T-helper 1 cell treated with Interleukin-12 subunit alpha and Interleukin-12 subunit beta and Interleukin-4 antibody, amounts not matched to agents 30 μg/mL and 1 μg/mL, for 36 hours (primary cell): ENCODE results near the gene SOD1.

Experiments used
- H3K27ac Mint-ChIP-seq: one replicate; pipeline ENCODE4 v1.8.0; 2021; ENCODE audit warnings: mild to moderate bottlenecking, mixed read lengths
- H3K27me3 Mint-ChIP-seq: one replicate; pipeline ENCODE4 v1.8.0; 2021; ENCODE audit warnings: low read depth, mixed read lengths
- H3K36me3 Mint-ChIP-seq: one replicate; pipeline ENCODE4 v1.8.0; 2021; ENCODE audit warnings: low read depth, mixed read lengths
- H3K4me1 Mint-ChIP-seq: one replicate; pipeline ENCODE4 v1.8.0; 2021; ENCODE audit warnings: low read depth, mixed read lengths
- H3K4me3 Mint-ChIP-seq: one replicate; pipeline ENCODE4 v1.8.0; 2021; ENCODE audit warnings: mild to moderate bottlenecking, moderate library complexity, mixed read lengths
- H3K9me3 Mint-ChIP-seq: one replicate; pipeline ENCODE4 v1.8.0; 2021; ENCODE audit warnings: mixed read lengths

SOD1 gene

GRCh38 chr21:31666445-31667010 is 7.0 kb downstream of the SOD1 start:
- Mint-ChIP-seq H3K4me3 (no peak overlapping the region), H3K27me3 (no peaks in the 10 kb centered on the region), H3K27ac (no peak overlapping the region), H3K4me1 (peaks cover 48% of the 10 kb centered on the region), H3K36me3 (peaks cover 52% of the 10 kb centered on the region), H3K9me3 (no peaks in the 10 kb centered on the region)

GRCh38 chr21:31667132-31667531 is 7.6 kb downstream of the SOD1 start:
- peaks cover 49% of the 10 kb centered on the region for H3K36me3 Mint-ChIP-seq
- no peak overlapping the region for H3K27ac Mint-ChIP-seq
- no peaks in the 10 kb centered on the region for H3K9me3 Mint-ChIP-seq
- H3K4me3 Mint-ChIP-seq = no peak overlapping the region
- no peaks in the 10 kb centered on the region for H3K27me3 Mint-ChIP-seq
- peaks cover 44% of the 10 kb centered on the region for H3K4me1 Mint-ChIP-seq

DNA sequence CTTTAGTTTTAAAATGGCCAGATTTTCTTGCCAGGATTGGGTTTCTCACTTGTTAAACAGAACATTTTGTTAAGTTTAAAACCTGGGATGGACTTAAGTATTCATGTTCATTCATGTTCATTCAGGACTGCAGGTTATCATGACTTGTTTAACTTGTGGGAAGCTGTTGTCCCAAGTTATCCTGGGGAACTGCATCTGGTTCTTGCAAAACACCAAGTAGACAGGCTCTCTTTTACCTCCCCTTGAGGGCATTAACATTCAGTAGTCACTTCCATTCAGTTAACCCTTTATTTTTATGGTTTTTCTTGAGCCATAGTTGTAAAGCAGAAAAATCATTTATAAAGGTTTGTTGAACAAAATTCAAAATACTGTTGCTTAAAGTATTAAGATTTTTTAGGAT is 8.1 kb downstream of the SOD1 start:
- no peaks in the 10 kb centered on the region for H3K27me3 Mint-ChIP-seq
- no peak overlapping the region for H3K27ac Mint-ChIP-seq
- no peaks in the 10 kb centered on the region for H3K9me3 Mint-ChIP-seq
- H3K4me3 Mint-ChIP-seq = no peak overlapping the region
- H3K4me1 Mint-ChIP-seq = peaks cover 41% of the 10 kb centered on the region
- H3K36me3 Mint-ChIP-seq = peaks cover 51% of the 10 kb centered on the region

DNA sequence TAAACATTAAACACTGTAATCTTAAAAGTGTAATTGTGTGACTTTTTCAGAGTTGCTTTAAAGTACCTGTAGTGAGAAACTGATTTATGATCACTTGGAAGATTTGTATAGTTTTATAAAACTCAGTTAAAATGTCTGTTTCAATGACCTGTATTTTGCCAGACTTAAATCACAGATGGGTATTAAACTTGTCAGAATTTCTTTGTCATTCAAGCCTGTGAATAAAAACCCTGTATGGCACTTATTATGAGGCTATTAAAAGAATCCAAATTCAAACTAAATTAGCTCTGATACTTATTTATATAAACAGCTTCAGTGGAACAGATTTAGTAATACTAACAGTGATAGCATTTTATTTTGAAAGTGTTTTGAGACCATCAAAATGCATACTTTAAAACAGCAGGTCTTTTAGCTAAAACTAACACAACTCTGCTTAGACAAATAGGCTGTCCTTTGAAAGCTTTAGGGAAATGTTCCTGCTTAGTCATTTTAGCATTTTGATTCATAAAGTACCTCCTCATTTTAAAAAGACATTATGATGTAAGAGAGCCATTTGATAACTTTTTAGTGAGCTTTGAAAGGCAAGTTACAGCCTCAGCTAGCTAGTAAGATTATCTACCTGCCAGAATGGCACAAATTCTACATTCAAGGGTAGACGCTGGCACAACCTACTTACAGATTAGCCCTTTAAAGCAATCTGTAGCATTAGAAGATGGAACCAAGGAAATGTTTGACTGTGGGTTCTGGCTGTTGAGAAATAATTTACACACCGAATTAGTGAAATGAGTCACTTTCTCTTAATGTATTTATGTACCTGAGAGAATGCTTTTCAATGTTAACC is 9.4 kb downstream of the SOD1 start:
- Mint-ChIP-seq H3K27me3 (no peaks in the 10 kb centered on the region), H3K4me1 (peaks cover 37% of the 10 kb centered on the region), H3K4me3 (no peak overlapping the region), H3K36me3 (peaks cover 52% of the 10 kb centered on the region), H3K27ac (no peak overlapping the region), H3K9me3 (no peaks in the 10 kb centered on the region)

GRCh38 chr21:31670070-31670469 is 10.6 kb downstream of the SOD1 start:
- peaks cover 28% of the 10 kb centered on the region for H3K4me1 Mint-ChIP-seq
- no peaks in the 10 kb centered on the region for H3K27me3 Mint-ChIP-seq
- H3K36me3 Mint-ChIP-seq = peaks cover 47% of the 10 kb centered on the region
- H3K4me3 Mint-ChIP-seq = no peak overlapping the region
- H3K9me3 Mint-ChIP-seq = no peaks in the 10 kb centered on the region
- no peak overlapping the region for H3K27ac Mint-ChIP-seq

DNA sequence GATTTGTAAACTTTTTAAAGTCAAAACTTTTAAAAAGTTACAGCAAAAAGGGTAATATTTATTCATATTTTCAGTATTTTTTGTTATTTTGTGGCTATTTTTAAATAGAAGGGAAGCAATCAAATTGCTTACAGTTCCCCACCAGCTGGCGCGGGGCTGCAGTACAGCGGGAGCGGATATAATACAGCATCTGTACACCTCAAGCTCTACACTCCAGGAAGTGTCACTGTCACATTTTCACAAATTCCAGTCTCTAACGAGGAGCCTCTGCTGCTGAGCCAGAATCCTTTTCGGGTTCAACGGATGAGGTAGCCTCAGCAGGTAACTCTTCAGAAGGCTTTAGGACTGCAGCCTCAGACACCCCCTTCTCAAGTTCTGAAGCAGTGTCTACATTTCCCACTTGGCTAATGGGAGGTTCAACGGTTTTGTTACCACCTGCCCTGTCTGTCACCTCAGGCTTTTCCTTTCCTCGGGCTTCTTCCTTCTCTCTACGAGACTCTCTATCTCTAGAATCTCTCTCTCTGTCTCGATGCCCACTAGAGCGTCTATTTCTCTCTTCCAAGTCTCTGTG is 11.7 kb downstream of the SOD1 start:
- H3K9me3 Mint-ChIP-seq = no peaks in the 10 kb centered on the region
- no peak overlapping the region for H3K27ac Mint-ChIP-seq
- H3K4me1 Mint-ChIP-seq = peaks cover 19% of the 10 kb centered on the region
- H3K36me3 Mint-ChIP-seq = peaks cover 42% of the 10 kb centered on the region
- no peak overlapping the region for H3K4me3 Mint-ChIP-seq
- no peaks in the 10 kb centered on the region for H3K27me3 Mint-ChIP-seq

- H3K27me3 Mint-ChIP-seq = no peaks in the 10 kb centered on the region
- H3K4me3 Mint-ChIP-seq = no peak overlapping the region
- peaks cover 35% of the 10 kb centered on the region for H3K36me3 Mint-ChIP-seq
These were observed 12.4 kb downstream of the SOD1 start for GRCh38 chr21:31671931-31672330.

GRCh38 chr21:31673321-31673912 is 13.9 kb downstream of the SOD1 start:
- H3K9me3 Mint-ChIP-seq = no peaks in the 10 kb centered on the region
- no peak overlapping the region for H3K4me3 Mint-ChIP-seq
- H3K27me3 Mint-ChIP-seq = no peaks in the 10 kb centered on the region
- peaks cover 4% of the 10 kb centered on the region for H3K4me1 Mint-ChIP-seq
- H3K27ac Mint-ChIP-seq = no peak overlapping the region
- peaks cover 21% of the 10 kb centered on the region for H3K36me3 Mint-ChIP-seq

More at GRCh38 chr21:31671931-31672330, 12.4 kb downstream of the SOD1 start:
- no peaks in the 10 kb centered on the region for H3K9me3 Mint-ChIP-seq
- no peak overlapping the region for H3K27ac Mint-ChIP-seq
- H3K4me1 Mint-ChIP-seq = peaks cover 12% of the 10 kb centered on the region

DNA sequence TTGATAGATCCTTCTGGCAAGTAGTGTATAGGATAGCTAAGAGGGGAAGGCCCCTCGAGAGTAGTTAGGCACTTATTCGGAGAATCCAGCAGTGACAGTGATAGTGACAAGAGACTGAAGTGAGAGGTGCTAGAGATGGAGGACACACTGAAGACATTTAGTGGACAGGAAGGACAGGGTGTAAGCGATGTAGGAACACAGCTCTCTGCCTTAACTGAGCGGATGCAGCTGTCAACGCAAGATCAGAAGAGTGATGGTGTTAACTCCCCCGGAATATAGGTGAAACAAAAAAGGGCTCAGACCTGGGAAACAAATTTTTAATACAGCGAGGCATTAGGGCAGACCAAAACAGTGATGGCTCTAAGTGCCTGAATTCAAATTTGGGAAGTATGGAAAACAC is 15.8 kb downstream of the SOD1 start:
- no peaks in the 10 kb centered on the region for H3K9me3 Mint-ChIP-seq
- no peaks in the 10 kb centered on the region for H3K27me3 Mint-ChIP-seq
- H3K4me1 Mint-ChIP-seq = no peaks in the 10 kb centered on the region
- no peak overlapping the region for H3K4me3 Mint-ChIP-seq
- H3K27ac Mint-ChIP-seq = no peak overlapping the region
- H3K36me3 Mint-ChIP-seq = peaks cover 15% of the 10 kb centered on the region

GRCh38 chr21:31675960-31676359 is 16.5 kb downstream of the SOD1 start:
- H3K27me3 Mint-ChIP-seq = no peaks in the 10 kb centered on the region
- peaks cover 11% of the 10 kb centered on the region for H3K36me3 Mint-ChIP-seq
- H3K9me3 Mint-ChIP-seq = no peaks in the 10 kb centered on the region
- H3K4me1 Mint-ChIP-seq = no peaks in the 10 kb centered on the region
- H3K27ac Mint-ChIP-seq = no peak overlapping the region
- no peak overlapping the region for H3K4me3 Mint-ChIP-seq

DNA sequence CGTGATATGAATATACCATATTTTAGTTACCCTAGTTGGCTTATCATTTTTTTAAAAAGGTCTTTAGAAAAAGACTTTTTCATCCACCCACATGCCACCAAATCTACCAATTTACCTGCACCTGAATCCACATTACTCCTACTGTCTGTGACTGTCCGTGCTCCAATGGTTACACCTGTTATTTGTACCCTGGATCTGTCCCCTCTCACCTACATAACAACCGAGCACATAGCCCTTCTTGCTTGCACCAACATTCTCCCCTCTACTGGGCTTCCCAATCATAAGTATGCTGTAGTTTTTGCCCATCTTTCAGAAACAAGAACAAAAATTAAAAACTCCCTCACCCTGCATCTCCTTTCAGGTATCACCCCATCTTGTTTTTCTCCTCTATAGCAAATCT is 17.6 kb downstream of the SOD1 start:
- H3K4me1 Mint-ChIP-seq = no peaks in the 10 kb centered on the region
- H3K36me3 Mint-ChIP-seq = peaks cover 11% of the 10 kb centered on the region
- H3K27me3 Mint-ChIP-seq = no peaks in the 10 kb centered on the region
- H3K9me3 Mint-ChIP-seq = no peaks in the 10 kb centered on the region
- no peak overlapping the region for H3K27ac Mint-ChIP-seq
- no peak overlapping the region for H3K4me3 Mint-ChIP-seq

- no peak overlapping the region for H3K27ac Mint-ChIP-seq
- H3K27me3 Mint-ChIP-seq = no peaks in the 10 kb centered on the region
- no peaks in the 10 kb centered on the region for H3K9me3 Mint-ChIP-seq
- H3K36me3 Mint-ChIP-seq = peaks cover 17% of the 10 kb centered on the region
- no peak overlapping the region for H3K4me3 Mint-ChIP-seq
- H3K4me1 Mint-ChIP-seq = peaks cover 2% of the 10 kb centered on the region
These were observed 19.0 kb downstream of the SOD1 start for GRCh38 chr21:31678478-31678877.

DNA sequence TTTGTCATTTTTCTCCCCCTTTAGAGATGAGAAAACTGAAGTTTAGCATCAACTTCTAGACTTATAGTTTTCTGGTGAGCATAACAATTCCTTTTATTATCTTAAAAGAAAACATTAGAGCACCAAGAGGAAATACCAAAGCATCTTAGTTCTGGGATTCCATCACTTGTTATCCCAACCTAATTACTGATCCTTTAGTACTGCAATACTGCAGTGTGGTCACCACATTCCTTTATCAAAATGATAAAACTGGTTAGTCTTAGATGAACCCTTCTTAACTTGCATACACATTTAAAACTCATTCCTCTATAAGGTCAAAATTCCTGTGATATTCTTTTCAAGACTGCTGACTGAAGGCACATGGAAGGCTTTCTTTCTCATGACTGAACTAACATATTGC is 23.1 kb downstream of the SOD1 start:
- Mint-ChIP-seq H3K36me3 (peaks cover 39% of the 10 kb centered on the region), H3K27me3 (no peaks in the 10 kb centered on the region), H3K4me3 (no peak overlapping the region), H3K4me1 (peaks cover 2% of the 10 kb centered on the region), H3K9me3 (no peaks in the 10 kb centered on the region), H3K27ac (no peak overlapping the region)

DNA sequence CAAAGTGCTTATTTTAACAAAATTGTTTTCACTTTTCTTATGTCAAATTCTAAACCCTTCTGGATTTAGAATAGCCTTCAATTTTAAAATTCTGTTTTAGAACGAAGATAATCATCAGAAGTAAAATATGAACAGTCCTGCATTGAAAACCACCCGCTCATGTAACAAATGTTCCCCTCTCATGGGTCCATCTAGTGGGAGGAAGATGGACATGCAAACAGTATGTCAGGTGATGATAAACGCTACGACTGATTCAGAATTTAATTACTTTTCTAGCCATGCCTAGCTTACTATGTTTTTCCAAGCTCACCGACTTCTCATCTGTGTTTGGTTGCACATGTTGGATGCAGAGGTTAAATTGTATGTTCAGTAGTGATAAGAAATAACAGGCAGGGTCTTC is 23.5 kb downstream of the SOD1 start:
- H3K9me3 Mint-ChIP-seq = no peaks in the 10 kb centered on the region
- H3K4me1 Mint-ChIP-seq = peaks cover 2% of the 10 kb centered on the region
- no peaks in the 10 kb centered on the region for H3K27me3 Mint-ChIP-seq
- peaks cover 39% of the 10 kb centered on the region for H3K36me3 Mint-ChIP-seq
- no peak overlapping the region for H3K4me3 Mint-ChIP-seq
- H3K27ac Mint-ChIP-seq = no peak overlapping the region

DNA sequence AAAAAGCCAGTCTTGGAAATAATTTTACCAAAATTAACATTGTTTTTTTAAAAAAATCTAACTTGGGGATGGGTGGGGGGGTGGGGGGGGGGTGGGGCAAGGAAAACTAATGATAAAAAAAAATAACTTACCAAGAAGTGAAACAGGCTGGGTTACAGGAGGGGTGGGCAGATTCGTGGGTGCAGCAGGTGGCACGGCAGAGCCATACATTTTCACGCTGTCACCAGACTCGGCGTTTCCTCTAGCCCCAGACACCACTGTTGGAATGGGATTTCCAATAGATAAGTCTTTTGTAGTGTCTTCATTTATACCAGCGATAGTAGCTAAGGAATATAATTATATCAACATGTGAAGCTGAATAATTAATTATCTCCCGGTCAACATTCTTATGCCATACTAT is 25.4 kb downstream of the SOD1 start:
- H3K36me3 Mint-ChIP-seq = peaks cover 42% of the 10 kb centered on the region
- no peaks in the 10 kb centered on the region for H3K9me3 Mint-ChIP-seq
- no peak overlapping the region for H3K27ac Mint-ChIP-seq
- no peaks in the 10 kb centered on the region for H3K27me3 Mint-ChIP-seq
- H3K4me1 Mint-ChIP-seq = peaks cover 3% of the 10 kb centered on the region
- no peak overlapping the region for H3K4me3 Mint-ChIP-seq
